AG10803 (cell line): ENCODE measurements around the gene TES.

Source experiments
- DNase-seq: peaks from one replicate; pipeline ENCODE4 v3.0.0; 2010; ENCODE audit warnings: low read depth
- H3K4me3 ChIP-seq: 2 replicates; pipeline ENCODE4 v1.5.1; 2011; ENCODE audit warnings: mild to moderate bottlenecking, low read length, control low read depth
- CTCF ChIP-seq: conservative IDR thresholded peaks from 2 replicates; pipeline ENCODE4 v1.5.1; 2011; ENCODE audit warnings: mild to moderate bottlenecking, low read length, control low read depth, inconsistent platforms

TES gene

GRCh38 chr7:116269466-116269865 is 59.1 kb downstream of the TES start:
- no peak overlapping the region for H3K4me3 ChIP-seq
- no peak for DNase-seq

GRCh38 chr7:116271161-116271913 is 61.0 kb downstream of the TES start:
- no peak for TF ChIP-seq CTCF
- peak overlapping the region; percentile 27 for H3K4me3 ChIP-seq
- peak; percentile 70 for DNase-seq

More at GRCh38 chr7:116269466-116269865, 59.1 kb downstream of the TES start:
- no peak for TF ChIP-seq CTCF

DNA sequence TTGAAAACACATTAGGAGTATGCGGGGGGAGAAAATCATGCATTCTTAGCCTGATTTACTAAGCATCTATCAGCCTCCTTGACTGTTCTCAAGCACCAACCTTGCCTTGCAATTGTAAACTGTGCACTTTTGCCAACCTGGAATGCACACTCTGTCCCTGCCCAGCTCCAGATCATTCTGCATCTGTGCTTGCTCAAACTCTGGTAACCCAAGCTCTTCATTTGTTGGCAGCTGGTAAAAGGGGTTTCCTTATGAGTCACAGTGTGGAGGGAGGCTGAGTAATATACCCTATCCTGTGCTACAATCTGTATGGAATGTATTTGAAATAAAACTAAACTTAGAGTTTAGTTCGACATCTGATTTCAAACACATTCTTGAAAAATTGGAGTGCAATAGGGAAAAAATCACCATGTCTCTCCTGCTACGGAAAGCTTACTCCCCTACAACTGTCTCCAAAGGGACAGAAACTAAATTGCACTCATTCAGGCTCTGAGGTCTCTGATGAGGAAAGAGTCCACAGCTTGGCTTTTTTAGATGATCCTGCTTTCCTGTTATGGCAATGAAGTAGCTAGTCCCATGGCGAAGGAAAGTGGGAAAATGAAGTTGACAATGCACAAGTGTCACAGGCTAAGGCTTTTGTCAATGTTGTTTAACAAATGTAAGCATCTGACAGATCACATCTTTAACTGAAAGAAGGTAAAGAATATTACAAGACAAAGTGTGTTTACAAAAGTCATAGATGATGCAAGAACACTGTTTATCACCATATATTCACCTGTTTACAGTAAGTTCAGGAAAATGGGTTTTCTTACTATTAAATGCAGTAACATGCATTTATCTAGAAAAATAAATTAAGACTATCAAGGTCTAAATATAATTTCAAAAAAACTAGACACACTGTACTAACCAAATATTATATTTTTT is 61.9 kb downstream of the TES start:
- DNase-seq = peak; percentile 95
- TF ChIP-seq CTCF = no peak
- H3K4me3 ChIP-seq = peak overlapping the region; percentile 43

DNA sequence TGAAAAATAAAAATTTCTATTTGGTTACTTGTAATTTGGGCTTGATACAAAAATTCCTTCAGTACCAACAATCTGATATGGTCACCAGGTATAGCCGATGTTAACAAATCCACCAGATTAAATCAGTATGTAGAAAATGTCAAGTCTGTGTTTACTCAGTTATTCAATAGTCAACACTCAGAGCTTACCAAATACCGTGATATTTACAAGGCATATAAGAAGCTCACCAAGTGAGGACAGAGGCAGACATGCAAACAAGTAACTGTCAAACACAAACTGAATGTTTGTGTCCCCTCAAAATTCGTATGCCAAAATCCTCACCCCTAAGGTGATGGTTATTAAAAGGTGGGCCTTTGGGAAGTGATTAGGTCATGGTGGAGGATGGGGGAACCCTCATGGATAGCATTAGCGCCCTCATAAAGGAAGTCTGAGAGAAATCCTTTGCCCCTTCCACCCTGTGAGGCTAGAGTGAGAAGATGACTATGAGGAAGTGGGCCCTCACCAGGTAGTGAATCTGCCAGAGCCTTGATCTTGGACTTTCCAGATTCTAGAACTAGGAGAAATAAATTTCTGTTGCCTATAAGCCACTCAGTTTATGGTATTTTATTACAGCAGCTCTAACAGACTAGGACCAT is 63.1 kb downstream of the TES start:
- no peak for DNase-seq
- TF ChIP-seq CTCF = no peak
- no peak overlapping the region for H3K4me3 ChIP-seq

GRCh38 chr7:116273918-116274301 is 63.6 kb downstream of the TES start:
- no peak overlapping the region for H3K4me3 ChIP-seq
- TF ChIP-seq CTCF = no peak
- no peak for DNase-seq

- DNase-seq = no peak
- no peak for TF ChIP-seq CTCF
- no peak overlapping the region for H3K4me3 ChIP-seq
Measured at GRCh38 chr7:116277070-116277469, 66.7 kb downstream of the TES start.
